Esophagus muscularis mucosa (tissue), 4 donors: Measurements from ENCODE around the gene MTMR12.
"Not testable (repeated sequence)": the region's sequence is repeated elsewhere in the genome, so short reads cannot be mapped to it uniquely, and the experiment has no call there.

Source experiments
- CTCF ChIP-seq, 3 experiments: fragments of 200-600 bp in 2 of 3; fragments of 450-650 bp in 1 of 3; sonication (generic) in 2 of 3; IDR thresholded peaks; one replicate each; pipeline ENCODE4 v1.5.1; 2017 to 2019; ENCODE audit warnings: antibody characterized with exemption in 3 of 3, mild to moderate bottlenecking in 2 of 3, moderate library complexity in 1 of 3
- EP300 ChIP-seq: sonication (generic); formaldehyde crosslinking; IDR thresholded peaks from one replicate; pipeline ENCODE4 v1.6.1; 2017; ENCODE audit warnings: antibody characterized with exemption
- POLR2A ChIP-seq: fragments of 450-650 bp; IDR thresholded peaks from one replicate; pipeline ENCODE4 v1.6.1; 2017; ENCODE audit warnings: antibody characterized with exemption, moderate library complexity, mild to moderate bottlenecking, low read depth
- POLR2AphosphoS5 ChIP-seq, 2 donors: sonication (generic); formaldehyde crosslinking; IDR thresholded peaks; one replicate each; pipeline ENCODE4 v1.6.1; 2017; ENCODE audit warnings: antibody characterized with exemption in 2 of 2

DNA sequence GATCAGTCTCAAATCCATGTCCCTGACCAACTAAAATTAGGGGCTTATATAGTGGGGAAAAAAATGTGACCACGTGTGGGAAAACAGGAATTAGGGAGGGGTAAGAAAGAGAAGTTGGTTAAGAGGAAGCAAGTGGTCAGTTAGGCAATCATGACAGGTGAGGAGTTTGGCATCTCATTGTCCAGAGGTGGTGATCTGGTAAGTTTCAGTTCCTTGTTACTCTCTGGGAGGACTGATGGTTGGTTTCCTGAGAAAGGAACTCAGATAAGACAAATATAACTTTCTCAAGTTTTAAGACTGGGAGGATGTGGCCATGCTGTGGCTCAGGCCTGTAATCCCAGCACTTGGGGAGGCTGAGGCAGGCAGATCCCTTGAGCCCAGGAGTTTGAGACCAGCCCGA lies 9.0 kb upstream of the MTMR12 start:
- not testable (repeated sequence) for TF ChIP-seq POLR2A; CTCF (IDR thresholded peaks at IDR 0.05); POLR2AphosphoS5 (IDR thresholded peaks at IDR 0.05); EP300
